OCI-LY1 (cell line): ENCODE results near the gene PPM1D.

Experiments used
- CTCF ChIP-seq: fragments of 200-600 bp; sonication (generic), shearing (Covaris generic); IDR thresholded peaks from 2 replicates; pipeline ENCODE4 v1.5.1; 2017; ENCODE audit warnings: mild to moderate bottlenecking, antibody characterized with exemption, low read length, moderate library complexity, mixed read lengths
- EZH2 ChIP-seq: fragments of 200-600 bp; sonication (generic), shearing (Covaris generic); IDR thresholded peaks from 2 replicates; pipeline ENCODE4 v1.8.0; 2017; ENCODE audit warnings: borderline replicate concordance, mixed run types, mild to moderate bottlenecking, antibody characterized with exemption, low read length, moderate library complexity, mixed read lengths

GRCh38 chr17:60671482-60671881 lies 71.5 kb downstream of the PPM1D start:
- TF ChIP-seq CTCF (no peak), EZH2 (no peak)
